ENCODE measurements around the gene TBC1D1.

- TF ChIP-seq, protein P1, sequence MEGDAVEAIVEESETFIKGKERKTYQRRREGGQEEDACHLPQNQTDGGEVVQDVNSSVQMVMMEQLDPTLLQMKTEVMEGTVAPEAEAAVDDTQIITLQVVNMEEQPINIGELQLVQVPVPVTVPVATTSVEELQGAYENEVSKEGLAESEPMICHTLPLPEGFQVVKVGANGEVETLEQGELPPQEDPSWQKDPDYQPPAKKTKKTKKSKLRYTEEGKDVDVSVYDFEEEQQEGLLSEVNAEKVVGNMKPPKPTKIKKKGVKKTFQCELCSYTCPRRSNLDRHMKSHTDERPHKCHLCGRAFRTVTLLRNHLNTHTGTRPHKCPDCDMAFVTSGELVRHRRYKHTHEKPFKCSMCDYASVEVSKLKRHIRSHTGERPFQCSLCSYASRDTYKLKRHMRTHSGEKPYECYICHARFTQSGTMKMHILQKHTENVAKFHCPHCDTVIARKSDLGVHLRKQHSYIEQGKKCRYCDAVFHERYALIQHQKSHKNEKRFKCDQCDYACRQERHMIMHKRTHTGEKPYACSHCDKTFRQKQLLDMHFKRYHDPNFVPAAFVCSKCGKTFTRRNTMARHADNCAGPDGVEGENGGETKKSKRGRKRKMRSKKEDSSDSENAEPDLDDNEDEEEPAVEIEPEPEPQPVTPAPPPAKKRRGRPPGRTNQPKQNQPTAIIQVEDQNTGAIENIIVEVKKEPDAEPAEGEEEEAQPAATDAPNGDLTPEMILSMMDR (IDR thresholded peaks at IDR 0.05; ENCODE audit: poor library complexity, severe bottlenecking): no peak
- TF ChIP-seq POLR2AphosphoS5 (IDR thresholded peaks at IDR 0.05): no peak
Measured at GRCh38 chr4:38030023-38030422, 139.1 kb downstream of the TBC1D1 start.

Measured in neural cell (in vitro differentiated cells).